ENCODE results near the gene HDAC9.

The HDAC9 gene

DNA sequence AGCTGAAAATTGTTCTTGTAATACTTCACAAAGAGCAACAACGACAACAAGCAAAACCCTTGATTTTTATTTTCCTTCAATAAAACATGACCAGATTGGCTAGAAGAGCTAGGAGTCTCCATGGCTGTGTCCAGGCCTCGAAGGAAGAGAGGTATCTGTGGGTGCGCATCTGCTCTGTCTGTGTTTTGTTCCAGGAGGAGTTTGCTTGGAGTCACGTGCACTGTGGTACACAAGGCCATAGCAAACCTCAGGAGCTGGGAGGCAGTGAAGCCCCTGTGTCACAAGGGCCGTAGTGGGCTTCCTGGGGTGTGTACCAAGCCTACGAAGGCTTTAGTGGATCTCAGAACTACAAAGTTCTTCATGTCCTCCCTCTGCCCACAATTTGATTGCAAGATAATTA lies 350.2 kb downstream of the HDAC9 start:
- DNase-seq (ENCODE audit: low read depth): no peak

DNA sequence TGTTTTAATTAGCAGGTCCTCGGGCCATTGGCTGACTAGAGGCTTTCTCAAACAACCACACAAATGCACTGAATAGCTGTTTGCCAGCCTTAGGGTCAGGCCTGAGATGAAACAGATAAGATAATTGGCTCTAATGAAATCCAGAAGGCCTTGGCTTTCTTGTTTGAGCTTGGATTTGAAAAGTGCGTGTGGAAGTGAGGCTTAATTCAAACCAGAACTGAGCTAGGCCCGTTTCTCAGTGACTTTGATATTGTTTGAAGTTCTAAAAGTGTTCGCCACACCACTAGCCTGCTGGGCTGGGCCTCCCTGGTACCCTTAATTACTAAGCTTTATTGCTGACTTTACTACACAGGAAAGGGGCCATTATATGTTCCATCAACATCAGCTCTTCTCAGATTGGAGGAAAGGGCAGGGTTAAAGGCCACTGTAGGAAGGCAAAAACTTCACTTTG lies 351.2 kb downstream of the HDAC9 start:
- DNase-seq (ENCODE audit: low read depth): no peak

DNA sequence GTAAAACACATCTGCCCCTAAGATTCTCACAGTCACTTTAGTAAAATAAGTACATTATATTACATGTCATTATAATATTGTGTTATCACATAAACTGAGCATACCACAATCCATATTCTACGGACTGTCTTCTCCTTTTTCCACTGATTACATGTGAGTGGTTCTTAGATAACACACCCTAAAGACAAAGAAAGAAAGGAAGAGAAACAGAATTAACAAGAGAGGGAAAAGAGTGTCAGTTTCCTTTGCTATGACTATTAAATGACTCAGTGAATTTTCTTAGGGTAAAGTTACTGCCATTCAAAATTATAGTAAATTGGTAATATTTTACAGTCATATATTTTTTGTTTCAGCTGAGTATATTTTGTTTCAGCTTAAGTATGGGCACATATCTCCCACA lies 353.6 kb downstream of the HDAC9 start:
- DNase-seq (ENCODE audit: low read depth): no peak

DNA sequence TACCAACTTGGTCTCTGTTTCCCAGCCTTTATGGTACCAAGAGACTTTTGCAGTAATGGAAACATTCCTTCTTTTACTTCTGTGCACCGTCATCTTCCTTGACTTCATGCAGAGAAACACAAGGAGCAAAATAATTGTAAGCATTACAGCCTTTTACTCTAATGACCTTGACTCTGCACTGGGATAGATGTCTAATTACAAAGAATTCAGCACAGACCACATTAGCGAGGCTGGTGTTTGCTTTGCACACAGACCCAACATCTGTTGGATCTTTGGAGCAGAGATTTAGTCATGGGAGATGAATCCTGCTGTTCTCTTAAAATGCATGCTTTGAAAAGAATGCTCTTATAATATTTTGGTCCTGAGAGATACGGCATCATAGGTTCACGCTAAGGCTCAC lies 360.2 kb downstream of the HDAC9 start:
- no peak for DNase-seq (ENCODE audit: low read depth)

DNA sequence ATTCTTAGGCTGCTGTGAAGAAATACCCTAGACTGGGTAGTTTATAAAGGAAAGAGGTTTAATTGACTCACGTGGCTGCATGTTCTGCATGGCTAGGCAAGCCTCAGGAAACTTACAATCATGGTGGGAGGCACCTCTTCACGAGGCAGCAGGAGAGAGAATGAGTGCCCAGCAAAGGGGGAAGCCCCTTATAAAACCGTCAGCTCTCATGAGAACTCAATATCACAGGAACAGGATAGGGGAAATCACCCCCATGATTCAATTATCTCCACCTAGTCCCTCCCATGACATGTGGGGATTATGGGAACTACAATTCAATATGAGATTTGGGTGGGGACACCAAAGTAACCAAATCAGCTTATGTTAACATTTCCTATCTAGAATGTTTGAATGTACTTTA lies 362.7 kb downstream of the HDAC9 start:
- DNase-seq (ENCODE audit: low read depth): no peak

DNA sequence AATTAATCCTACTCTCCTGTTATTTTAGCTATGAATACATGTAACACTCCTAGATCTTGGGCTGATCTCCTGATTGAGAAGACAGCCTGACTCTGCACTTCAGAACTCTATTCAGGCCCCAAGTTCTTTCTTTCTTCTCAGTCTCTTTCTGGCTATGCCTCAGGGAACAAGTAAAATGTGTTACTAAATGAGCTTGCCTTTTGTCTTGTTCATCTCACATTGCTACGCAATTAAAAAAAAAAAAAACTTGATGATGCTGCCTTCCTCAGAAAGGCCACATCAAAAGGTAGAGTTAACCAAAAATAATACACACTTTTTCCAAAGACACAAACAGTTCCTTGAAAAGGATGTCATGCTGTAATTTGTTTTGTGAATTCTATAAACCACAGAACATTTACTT lies 363.8 kb downstream of the HDAC9 start:
- no peak for DNase-seq (ENCODE audit: low read depth)

DNA sequence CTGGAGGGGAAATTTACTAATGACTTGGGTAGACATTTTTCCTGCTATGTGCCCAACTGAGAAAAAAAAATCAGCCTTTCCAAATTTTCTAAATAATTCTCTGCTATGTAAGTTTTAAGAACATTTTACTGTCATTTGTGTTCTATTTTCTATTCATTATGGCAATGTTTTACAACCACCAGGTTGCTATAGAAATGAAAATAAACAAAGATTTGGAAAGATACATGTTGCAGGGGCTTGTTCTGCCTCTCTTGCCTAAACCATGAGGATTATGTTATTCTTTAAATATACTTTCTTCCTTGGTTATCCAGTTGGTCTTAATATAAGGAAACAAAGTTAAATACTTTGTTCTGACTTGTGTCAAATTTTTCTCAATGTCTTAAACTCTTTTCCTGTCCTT lies 364.7 kb downstream of the HDAC9 start:
- DNase-seq (ENCODE audit: low read depth): no peak

DNA sequence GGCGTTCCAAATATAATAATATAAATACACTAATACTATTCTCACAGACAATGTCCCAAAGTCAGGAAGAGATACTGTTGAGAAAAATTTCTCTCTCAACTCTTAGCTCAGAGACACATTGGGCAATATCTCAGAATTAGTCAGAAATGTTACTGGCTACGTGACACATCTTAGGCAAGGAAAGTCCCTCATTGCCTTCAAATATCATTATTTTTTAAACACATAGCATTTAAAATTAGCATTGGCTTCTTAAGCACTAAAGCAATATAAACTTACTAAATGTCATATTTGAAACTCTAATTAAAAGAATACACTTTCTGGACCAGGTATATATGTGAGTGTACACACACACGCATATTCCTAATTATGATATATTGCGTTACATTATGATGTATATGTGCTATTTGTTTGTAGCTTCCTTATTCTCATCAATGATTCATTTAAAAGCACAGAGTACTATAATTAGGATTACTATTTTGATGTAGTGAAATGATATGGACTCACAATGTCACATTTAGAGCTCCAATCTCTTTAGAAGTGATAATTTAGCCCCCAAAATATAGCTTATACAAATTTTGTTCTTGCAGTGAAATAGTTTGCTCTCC lies 366.1 kb downstream of the HDAC9 start:
- DNase-seq (ENCODE audit: low read depth): no peak

DNA sequence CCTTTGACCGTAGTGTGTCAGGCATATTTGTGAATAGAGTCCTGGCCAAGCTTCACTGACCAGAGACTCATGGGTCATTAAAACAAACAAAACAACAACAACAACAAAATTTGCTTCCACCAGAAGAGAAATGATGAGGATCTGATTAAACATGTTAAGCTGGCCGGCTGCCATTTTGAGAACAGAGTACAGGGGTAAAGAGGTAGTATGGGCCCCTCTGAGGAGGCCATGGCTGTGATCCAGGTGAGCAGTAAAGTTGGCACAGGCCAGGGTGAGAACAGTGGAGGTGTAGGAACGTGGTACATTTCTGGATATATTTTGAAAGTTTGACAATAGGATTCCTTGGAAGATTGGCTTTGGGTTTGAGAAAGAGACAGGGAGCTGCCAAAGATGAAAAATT lies 369.4 kb downstream of the HDAC9 start:
- DNase-seq (ENCODE audit: low read depth): no peak

DNA sequence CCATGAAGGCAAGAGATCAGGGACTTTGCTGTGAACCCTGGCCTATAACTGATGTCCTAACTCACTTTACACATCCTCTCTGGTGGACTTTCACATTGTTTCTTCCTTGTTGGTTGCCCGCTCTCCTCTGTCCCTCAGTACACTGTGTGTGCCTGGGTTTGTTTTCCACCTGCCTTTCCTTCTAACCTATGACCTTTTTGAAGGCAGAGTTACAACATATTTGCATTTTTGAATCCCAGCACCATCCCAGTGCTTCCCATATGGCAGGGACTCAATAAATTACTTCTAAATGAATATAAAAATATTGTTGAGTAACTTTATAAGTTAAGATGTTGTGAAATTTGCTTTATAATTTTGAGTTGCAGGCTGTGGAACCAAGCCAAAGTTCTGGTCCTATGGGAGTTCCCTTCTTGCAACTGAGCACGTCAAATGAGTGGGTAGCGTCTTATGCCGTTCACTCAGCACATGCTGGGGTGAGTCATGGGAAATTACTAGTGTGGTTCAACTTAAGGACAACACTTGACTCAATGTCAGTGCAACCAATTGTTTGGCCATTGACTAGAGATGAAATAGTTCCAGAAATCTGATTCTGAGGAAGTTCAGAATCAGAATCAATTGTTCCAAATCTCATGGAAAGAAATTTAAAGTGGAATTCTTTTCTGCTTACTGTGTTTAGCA lies 370.9 kb downstream of the HDAC9 start:
- no peak for DNase-seq (ENCODE audit: low read depth)

DNA sequence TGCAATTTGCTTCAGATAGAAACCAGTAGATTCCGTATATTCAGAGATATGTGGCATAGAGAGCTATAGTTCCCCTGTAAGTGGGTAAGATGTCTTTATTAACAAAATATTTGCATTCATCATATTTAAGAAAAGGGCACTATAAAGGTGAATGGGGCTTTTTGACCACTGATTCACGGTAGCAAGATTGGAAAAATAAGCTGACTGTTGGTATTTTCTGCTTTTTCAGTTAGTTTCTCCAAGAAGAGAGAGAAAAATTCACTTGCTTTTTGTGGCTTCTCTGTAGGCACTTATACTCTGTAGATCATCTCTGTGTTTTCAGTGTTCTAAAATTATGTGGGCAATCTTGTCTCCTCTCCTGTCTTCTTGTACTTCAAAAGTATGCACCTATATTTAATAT lies 376.8 kb downstream of the HDAC9 start:
- no peak for DNase-seq (ENCODE audit: low read depth)

DNA sequence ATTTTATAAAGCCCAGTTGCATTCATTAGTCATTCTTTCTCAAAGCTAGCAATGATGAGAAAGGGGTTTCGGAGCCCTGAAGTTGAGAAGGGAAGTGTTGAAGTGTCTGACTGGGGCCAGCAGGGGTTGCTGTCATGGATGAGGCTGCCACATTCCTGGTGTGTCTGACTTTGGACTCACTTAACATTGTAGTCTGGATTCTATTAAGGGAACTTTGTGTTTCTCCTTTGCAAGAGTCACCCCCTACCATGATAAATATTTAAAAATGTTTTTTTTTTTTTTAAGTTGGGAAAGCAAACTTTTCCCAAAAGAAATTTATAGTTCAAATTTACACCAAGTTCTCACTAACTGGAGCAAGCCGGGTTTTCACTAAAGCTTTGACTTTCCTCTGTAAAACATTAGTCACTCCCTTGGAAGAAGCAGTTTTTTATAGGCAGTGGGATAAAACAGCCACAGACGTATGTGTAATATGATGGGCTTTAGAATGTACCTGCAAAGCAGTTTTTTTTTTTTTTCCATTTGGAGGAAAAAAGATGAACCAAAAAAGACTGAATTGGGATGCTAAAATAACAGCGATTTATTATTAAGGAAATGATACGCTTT lies 378.3 kb downstream of the HDAC9 start:
- no peak for DNase-seq (ENCODE audit: low read depth)

DNA sequence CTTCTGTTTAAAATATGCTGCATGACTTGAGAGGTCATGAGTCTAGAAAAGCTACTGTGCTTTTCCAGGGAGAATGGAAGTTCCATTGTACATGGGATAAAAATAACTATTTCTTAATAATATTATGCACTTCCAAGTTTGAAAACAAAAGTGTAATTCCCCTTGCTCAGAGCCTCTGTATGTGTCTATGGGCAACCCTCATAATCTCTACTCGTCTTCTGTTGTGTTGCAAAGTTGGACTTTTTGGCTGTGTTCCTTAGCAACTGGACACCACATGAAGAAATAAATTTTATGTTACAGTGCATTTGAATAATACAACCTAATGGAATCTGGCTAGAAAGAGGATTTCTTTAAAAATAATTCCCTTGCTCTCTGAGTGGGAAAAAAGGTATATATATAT lies 379.3 kb downstream of the HDAC9 start:
- no peak for DNase-seq (ENCODE audit: low read depth)

DNA sequence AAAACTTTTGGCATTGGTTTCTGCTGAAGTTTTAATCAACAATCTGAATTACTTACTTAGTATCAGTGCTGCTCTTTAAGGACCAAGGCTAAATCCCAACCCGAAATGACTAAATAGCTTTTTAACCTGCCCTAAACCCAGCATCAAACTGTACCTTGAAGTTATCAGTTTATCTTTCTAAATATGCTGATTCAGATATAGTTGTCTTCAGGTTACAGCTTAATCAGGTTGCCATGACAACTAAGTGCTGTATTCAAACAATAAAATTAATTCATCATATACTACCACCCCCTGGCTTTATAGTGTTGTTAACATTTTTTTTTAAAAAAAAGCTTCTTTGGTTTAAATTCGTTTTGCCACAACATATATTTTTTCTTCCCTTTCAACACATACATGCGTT lies 382.3 kb downstream of the HDAC9 start:
- DNase-seq (ENCODE audit: low read depth): no peak

DNA sequence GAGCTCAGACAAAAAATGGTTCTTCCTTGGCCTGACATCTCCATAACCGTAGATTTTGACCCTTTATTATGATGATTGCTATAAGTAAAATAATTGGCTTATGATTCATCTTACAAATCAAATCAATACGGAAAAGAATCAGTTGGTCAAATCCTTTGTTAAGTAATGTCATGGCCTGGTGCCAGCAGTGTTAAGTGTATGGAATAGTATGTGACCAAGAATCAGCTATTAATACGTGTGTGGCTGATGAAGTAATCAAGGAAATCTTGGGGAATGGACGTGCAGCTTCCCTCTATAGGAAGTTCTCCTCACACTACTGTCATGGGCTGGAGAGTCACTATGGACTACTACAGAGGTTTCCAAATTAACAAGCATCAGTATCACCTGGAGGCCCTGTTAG lies 391.3 kb downstream of the HDAC9 start:
- no peak for DNase-seq (ENCODE audit: low read depth)

DNA sequence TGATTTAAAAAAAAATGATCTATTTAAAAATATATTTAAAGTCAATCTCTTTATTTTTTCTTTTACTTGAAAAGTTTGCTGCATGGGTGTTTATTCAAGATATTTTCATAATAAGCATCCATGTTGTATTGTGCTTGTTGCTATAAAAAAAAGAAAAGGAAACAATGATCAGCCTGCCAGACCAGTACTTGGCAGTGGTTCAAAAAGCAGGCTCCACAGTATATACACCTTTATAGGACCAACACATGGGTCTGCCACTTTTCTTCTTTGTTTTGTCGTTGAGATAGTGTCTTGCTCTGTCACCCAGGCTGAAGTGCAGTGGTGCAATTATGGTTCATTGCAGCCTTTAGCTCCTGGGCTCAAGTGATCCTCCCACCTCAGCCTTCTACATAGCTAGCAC lies 393.9 kb downstream of the HDAC9 start:
- DNase-seq (ENCODE audit: low read depth): no peak

DNA sequence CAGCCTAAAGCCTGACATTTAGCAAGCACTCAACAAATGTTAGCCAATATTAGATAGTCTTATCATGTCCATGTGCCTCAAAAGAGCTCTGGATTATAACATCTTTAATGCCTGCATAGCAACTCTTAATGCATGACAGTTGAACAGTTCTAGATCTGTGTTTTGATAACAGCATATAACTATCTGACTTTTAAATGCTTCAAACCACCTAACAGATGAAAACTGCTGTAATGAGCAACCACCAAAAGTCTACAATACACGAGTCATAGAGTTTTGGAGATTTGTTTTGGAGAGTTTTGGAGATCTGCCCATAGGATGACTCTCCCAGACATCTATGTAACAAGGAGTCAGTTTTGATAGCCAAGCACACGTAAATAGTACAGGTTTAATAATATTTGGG lies 394.6 kb downstream of the HDAC9 start:
- no peak for DNase-seq (ENCODE audit: low read depth)

DNA sequence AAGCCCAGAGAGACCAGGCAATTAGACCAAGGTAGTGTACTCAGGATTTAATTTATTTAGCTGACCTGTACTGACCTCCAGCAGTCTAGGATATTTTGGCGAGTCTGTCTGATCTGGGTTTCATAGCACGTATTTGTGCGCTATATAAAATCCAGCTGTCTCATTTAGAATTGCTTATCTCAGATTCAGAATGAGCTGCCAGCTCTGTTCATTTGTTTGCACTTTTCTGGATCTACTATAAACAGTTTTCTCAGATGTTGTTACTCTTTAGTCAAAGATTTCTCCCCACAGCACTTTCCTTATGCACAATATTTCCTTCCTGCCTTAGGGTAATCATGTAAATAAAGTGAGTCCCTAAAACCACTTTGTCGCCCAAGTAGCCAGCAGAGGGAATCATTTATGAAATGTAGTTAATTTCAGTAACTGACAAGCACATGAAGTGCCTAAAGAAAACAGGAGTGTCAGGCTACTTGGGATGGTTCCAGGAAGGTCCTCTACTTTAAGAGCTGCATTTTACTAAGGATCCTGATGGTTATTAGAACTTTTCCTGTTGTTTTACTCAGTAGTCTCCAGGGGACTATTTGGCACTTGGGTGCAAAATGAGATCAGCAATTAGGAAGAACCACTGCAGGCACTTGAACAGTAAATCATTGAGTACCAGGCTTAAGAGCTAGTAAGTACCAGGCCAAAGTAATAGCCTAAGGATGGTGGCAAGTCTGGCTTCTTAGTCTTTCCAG lies 395.5 kb downstream of the HDAC9 start:
- DNase-seq (ENCODE audit: low read depth): no peak

DNA sequence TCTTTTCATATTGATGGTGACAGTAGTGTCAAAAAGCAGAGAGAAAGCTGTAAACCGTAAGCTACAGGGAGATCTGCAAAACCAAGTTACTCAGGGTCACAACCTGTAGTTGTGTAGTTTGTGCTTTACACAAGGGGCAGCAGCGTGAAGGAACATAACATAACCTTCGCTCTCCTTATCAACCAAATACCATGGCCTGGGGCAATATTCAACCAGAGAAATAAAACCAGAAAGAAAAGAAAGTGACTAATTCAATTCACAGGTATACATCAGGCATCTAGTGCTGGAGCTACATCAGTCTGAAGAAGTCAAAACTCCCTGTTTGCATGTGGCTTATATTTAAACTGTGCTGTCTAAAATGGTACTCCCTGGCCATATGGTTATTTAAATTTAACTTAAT lies 397.6 kb downstream of the HDAC9 start:
- no peak for DNase-seq (ENCODE audit: low read depth)

DNA sequence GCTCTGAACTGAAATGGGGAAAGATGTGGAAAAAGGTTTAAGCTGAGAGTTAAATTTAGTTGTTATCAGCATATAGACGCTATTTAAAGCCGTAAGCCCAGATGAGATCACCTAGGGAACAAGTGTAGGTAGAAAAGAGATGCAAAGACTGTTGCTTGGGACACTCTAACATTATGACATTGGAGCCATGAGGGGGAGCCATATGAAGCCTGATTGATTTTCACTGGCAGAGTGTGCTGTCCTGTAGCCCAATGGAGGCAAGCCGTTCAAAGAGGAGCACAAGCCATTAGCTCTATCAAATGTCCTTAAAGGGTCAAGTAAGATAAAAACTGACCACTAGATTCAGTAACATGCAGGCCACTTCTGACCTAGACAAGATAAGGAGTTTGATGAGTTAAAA lies 398.6 kb downstream of the HDAC9 start:
- DNase-seq (ENCODE audit: low read depth): no peak

DNA sequence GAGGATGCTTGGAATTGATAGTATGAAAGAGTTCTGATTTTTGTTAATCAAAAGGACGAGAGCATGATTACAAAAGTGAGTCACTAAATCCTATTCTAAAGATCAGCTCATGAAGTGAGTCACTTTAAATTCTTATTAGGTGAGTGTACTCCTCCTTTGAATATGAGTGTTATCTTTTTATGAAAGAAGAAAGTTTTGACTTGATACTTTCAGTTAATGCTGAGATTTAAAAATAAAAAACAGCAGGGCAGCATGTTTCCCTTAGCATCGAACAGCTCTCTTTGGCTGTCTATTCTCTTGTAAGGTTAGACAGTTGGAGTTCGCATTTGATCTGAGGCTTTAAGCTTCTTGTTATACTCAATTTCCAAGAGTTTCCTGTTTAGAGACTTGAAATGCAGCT lies 399.9 kb downstream of the HDAC9 start:
- DNase-seq (ENCODE audit: low read depth): no peak

DNA sequence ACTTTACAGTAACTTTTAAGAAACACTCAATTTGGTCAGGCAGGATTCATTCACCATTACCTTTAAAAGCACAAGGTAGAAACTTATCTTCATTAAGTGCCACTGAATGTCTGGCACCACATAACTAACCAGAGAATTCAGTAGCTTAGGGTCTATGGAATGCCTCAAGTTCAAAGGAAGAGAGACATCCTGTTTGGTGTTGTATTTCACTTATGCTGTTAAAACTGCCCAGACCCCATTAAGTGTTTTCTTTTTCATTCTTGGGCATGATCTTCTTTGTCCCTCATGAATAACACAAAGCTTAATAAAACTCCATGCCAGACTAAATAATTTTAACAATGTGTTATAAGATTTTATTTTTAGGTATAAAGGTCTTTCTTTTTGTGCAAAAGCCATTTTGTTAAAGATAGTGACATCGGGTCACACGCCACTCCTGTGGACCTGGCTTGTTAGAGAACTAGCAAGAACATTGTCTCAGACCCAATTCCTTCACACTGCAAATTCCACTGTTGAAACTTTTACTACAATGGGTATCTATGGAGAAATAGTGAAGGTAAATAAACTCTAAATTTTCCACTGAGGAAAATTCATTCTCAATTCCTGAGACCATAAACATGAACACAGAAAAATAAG lies 400.9 kb downstream of the HDAC9 start:
- no peak for DNase-seq (ENCODE audit: low read depth)

DNA sequence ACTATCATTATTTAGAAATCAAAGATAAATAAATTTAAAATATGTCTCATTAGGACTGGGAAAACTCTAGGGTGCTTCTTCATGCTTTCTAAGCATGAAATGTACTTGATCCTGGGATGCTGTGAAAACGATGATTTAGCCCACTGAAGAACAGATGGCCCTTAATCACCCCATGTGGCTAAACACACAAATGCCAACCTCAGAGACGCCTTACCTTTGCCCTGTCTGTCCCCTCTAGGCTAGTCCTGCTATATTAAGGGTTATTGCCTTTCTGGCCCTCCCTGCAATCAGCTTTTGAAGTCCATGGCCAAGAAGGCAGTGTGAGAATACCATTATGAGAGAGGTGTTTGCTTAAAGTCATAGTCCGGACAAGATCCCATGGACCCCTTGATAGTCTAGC lies 404.7 kb downstream of the HDAC9 start:
- no peak for DNase-seq (ENCODE audit: low read depth)
